Fibroblast of lung (primary cell): ENCODE measurements around the gene PRDX3. TPM values are rescaled to one million over a fixed set of nuclear protein-coding genes. Genes with fewer than 3 reads are reported as not detected.

Source experiments
- DNase-seq, 2 donors: peaks; one replicate each; pipeline versions ENCODE4 v3.0.0 to v3.0.0-alpha.2; 2010; ENCODE audit warnings: low read depth in 2 of 2
- H2AFZ ChIP-seq: 2 replicates; pipeline ENCODE4 v1.5.1; 2012; ENCODE audit warnings: low read length, control low read depth, inconsistent platforms
- H3K27ac ChIP-seq: 2 replicates; pipeline ENCODE4 v1.5.1; 2011; ENCODE audit warnings: low read length, control low read depth; ENCODE audit not compliant: insufficient read depth
- H3K27me3 ChIP-seq: 2 replicates; pipeline ENCODE4 v1.5.1; 2011; ENCODE audit warnings: mild to moderate bottlenecking, low read length; ENCODE audit not compliant: control insufficient read depth, insufficient read depth
- H3K36me3 ChIP-seq: 2 replicates; pipeline ENCODE4 v1.5.1; 2011; ENCODE audit warnings: low read length; ENCODE audit not compliant: control insufficient read depth, insufficient read depth
- H3K4me1 ChIP-seq: 2 replicates; pipeline ENCODE4 v1.5.1; 2011; ENCODE audit warnings: low read length; ENCODE audit not compliant: control insufficient read depth, insufficient read depth; ENCODE audit errors: extremely low read depth
- H3K4me2 ChIP-seq: 2 replicates; pipeline ENCODE4 v1.5.1; 2011; ENCODE audit warnings: low read length, control low read depth; ENCODE audit not compliant: insufficient read depth; ENCODE audit errors: extremely low read depth
- H3K4me3 ChIP-seq, 4 experiments: fragments of 200-600 bp in 1 of 4; sonication (generic) in 1 of 4; replicated peaks in 1 of 4; 2 replicates each; pipeline ENCODE4 v1.5.1; 2011 to 2016; ENCODE audit warnings: low read length in 4 of 4, low read depth in 3 of 4, mild to moderate bottlenecking in 3 of 4, control low read depth in 2 of 4, inconsistent platforms in 1 of 4, mixed read lengths in 1 of 4; ENCODE audit not compliant: insufficient read depth in 1 of 4; ENCODE audit errors: control extremely low read depth in 1 of 4
- H3K79me2 ChIP-seq: 2 replicates; pipeline ENCODE4 v1.5.1; 2012; ENCODE audit warnings: mild to moderate bottlenecking, low read length, inconsistent platforms; ENCODE audit not compliant: control insufficient read depth, insufficient read depth
- H3K9ac ChIP-seq: 2 replicates; pipeline ENCODE4 v1.5.1; 2011; ENCODE audit warnings: mild to moderate bottlenecking, low read length, control low read depth; ENCODE audit not compliant: insufficient read depth
- H3K9me3 ChIP-seq: 2 replicates; pipeline ENCODE4 v1.5.1; 2012; ENCODE audit warnings: low read depth, low read length; ENCODE audit not compliant: control insufficient read depth, insufficient read depth
- H4K20me1 ChIP-seq: 2 replicates; pipeline ENCODE4 v1.5.1; 2011; ENCODE audit warnings: low read length; ENCODE audit not compliant: control insufficient read depth, insufficient read depth; ENCODE audit errors: extremely low read depth
- CTCF ChIP-seq, 2 donors: IDR thresholded peaks in 1 of 2; conservative IDR thresholded peaks in 1 of 2; 1 replicate in 1 of 2; 2 replicates in 1 of 2; pipeline ENCODE4 v1.5.1; 2011 to 2012; ENCODE audit warnings: low read length in 2 of 2, control low read depth in 1 of 2, inconsistent platforms in 1 of 2, low read depth in 1 of 2, mild to moderate bottlenecking in 1 of 2
- EZH2 ChIP-seq: IDR thresholded peaks from 2 replicates; pipeline ENCODE4 v1.5.1; 2012; ENCODE audit warnings: low read length, control low read depth, mild to moderate bottlenecking; ENCODE audit errors: missing control alignments
- polyA plus RNA-seq, 2 donors: library from polyadenylated mRNA; depleted of rRNA in 1 of 2; stranded (reverse) in 1 of 2; unstranded in 1 of 2; fragments of >200 nt; gene quantifications; 2 replicates each; pipeline ENCODE4 v1.2.1, GENCODE V29; 2011 to 2012; ENCODE audit warnings: missing spikeins in 1 of 2
- total RNA-seq: library from RNA; depleted of rRNA; stranded (reverse); fragments of >200 nt; gene quantifications from 2 replicates; pipeline ENCODE4 v1.2.1, GENCODE V29; 2014

PRDX3 gene
- total and polyA plus RNA-seq, 2 donors (not counting 1 experiment from before 2014, with no cell fraction given): 287 to 303 TPM

- H3K27me3 ChIP-seq: no peaks in the 10 kb centered on the region
- H3K4me2 ChIP-seq: peak overlapping the region; percentile 89
- peaks cover 16% of the 10 kb centered on the region for H3K4me1 ChIP-seq
- peaks cover 66% of the 10 kb centered on the region for H3K79me2 ChIP-seq
- no peaks in the 10 kb centered on the region for H3K36me3 ChIP-seq
- DNase-seq: peak; percentile 27 to 55
- no peak for TF ChIP-seq CTCF (conservative IDR thresholded peaks at IDR 0.05 in 1 of 2, IDR thresholded peaks at IDR 0.05 in 1 of 2; ENCODE audit: low read depth in 1 of 2, low read length in 2 of 2)
- TF ChIP-seq EZH2: no peak
- H2AFZ ChIP-seq: no peak overlapping the region
- H3K9ac ChIP-seq: peak overlapping the region; percentile 92
- H3K27ac ChIP-seq: peak overlapping the region; percentile 84
- no peaks in the 10 kb centered on the region for H3K9me3 ChIP-seq
- peak overlapping the region; percentile 58 to 98 (median 85) for H3K4me3 ChIP-seq
- no peaks in the 10 kb centered on the region for H4K20me1 ChIP-seq
These were observed 31.2 kb upstream of the PRDX3 start for GRCh38 chr10:119209736-119210355.

GRCh38 chr10:119209035-119209735 is 30.6 kb upstream of the PRDX3 start:
- H3K4me1 ChIP-seq: peaks cover 14% of the 10 kb centered on the region
- H3K27me3 ChIP-seq: no peaks in the 10 kb centered on the region
- H3K36me3 ChIP-seq: no peaks in the 10 kb centered on the region
- TF ChIP-seq CTCF (conservative IDR thresholded peaks at IDR 0.05 in 1 of 2, IDR thresholded peaks at IDR 0.05 in 1 of 2; ENCODE audit: low read depth in 1 of 2, low read length in 2 of 2) (peak; percentile 90), EZH2 (no peak)
- no peak overlapping the region for H2AFZ ChIP-seq
- H3K27ac ChIP-seq: peak overlapping the region; percentile 84
- peak; percentile 52 to 86 for DNase-seq
- H3K9ac ChIP-seq: peak overlapping the region; percentile 92
- H3K4me3 ChIP-seq: peak overlapping the region; percentile 58 to 98 (median 85)
- H4K20me1 ChIP-seq: no peaks in the 10 kb centered on the region
- H3K9me3 ChIP-seq: no peaks in the 10 kb centered on the region
- peaks cover 60% of the 10 kb centered on the region for H3K79me2 ChIP-seq
- H3K4me2 ChIP-seq: peak overlapping the region; percentile 89

GRCh38 chr10:119208553-119208940 is 29.9 kb upstream of the PRDX3 start:
- Histone ChIP-seq H3K4me2 (peak overlapping the region; percentile 89), H2AFZ (no peak overlapping the region), H3K36me3 (no peaks in the 10 kb centered on the region), H3K27ac (peak overlapping the region; percentile 84), H3K27me3 (no peaks in the 10 kb centered on the region), H3K4me3 (peak overlapping the region; percentile 58 to 98 (median 85)), H3K4me1 (peaks cover 14% of the 10 kb centered on the region), H3K79me2 (peaks cover 54% of the 10 kb centered on the region), H3K9me3 (no peaks in the 10 kb centered on the region), H3K9ac (peak overlapping the region; percentile 92), H4K20me1 (no peaks in the 10 kb centered on the region)
- DNase-seq: peak in 1 of 2 donors; percentile 33
- no peak for TF ChIP-seq EZH2
- no peak for TF ChIP-seq CTCF (conservative IDR thresholded peaks at IDR 0.05 in 1 of 2, IDR thresholded peaks at IDR 0.05 in 1 of 2; ENCODE audit: low read depth in 1 of 2, low read length in 2 of 2)
